GM12872 (cell line): Measurements from ENCODE around the gene PKIG.

Experiments
- CTCF ChIP-seq: IDR thresholded peaks from 3 replicates; pipeline ENCODE4 v1.5.1; 2011; ENCODE audit warnings: low read depth, mild to moderate bottlenecking, low read length, moderate library complexity; ENCODE audit not compliant: insufficient read depth

PKIG gene

GRCh38 chr20:44629017-44629385 is 46.6 kb downstream of the PKIG start:
- TF ChIP-seq CTCF: no peak

- TF ChIP-seq CTCF: no peak
Observed at GRCh38 chr20:44629542-44629941, 47.2 kb downstream of the PKIG start.

- TF ChIP-seq CTCF: no peak
Observed at GRCh38 chr20:44630297-44630696, 47.9 kb downstream of the PKIG start.

GRCh38 chr20:44632103-44632752 is 49.8 kb downstream of the PKIG start:
- TF ChIP-seq CTCF: no peak

GRCh38 chr20:44633187-44633810 is 50.9 kb downstream of the PKIG start:
- no peak for TF ChIP-seq CTCF

GRCh38 chr20:44633872-44634600 is 51.7 kb downstream of the PKIG start:
- no peak for TF ChIP-seq CTCF

- TF ChIP-seq CTCF: no peak
Observed at GRCh38 chr20:44635877-44636276, 53.5 kb downstream of the PKIG start.
